Effector memory CD8-positive, alpha-beta T cell (primary cell): ENCODE measurements around the gene FGF7.
"Not testable (repeated sequence)": the region's sequence is repeated elsewhere in the genome, so short reads cannot be mapped to it uniquely, and the experiment has no call there.

ENCODE experiments used
- ATAC-seq: fragments of 150-1000 bp; cut with Tn5 transposase; replicated peaks from 2 replicates; pipeline ENCODE4 v1.10.0; 2021; ENCODE audit warnings: mild to moderate bottlenecking, moderate library complexity
- DNase-seq, 3 experiments: peaks; one replicate each; pipeline ENCODE4 v3.0.0; 2021
- H3K27ac Mint-ChIP-seq, 2 donors: one replicate each; pipeline ENCODE4 v1.8.0; 2022; ENCODE audit warnings: mild to moderate bottlenecking in 2 of 2, mixed read lengths in 2 of 2, moderate library complexity in 2 of 2
- H3K27me3 Mint-ChIP-seq, 2 donors: one replicate each; pipeline ENCODE4 v1.8.0; 2022; ENCODE audit warnings: mixed read lengths in 2 of 2
- H3K36me3 Mint-ChIP-seq: one replicate; pipeline ENCODE4 v1.8.0; 2022; ENCODE audit warnings: mild to moderate bottlenecking, moderate library complexity, mixed read lengths; ENCODE audit not compliant: insufficient read depth
- H3K4me1 Mint-ChIP-seq, 2 donors: one replicate each; pipeline ENCODE4 v1.8.0; 2022; ENCODE audit warnings: low read depth in 2 of 2, mixed read lengths in 2 of 2
- H3K4me3 Mint-ChIP-seq, 2 donors: one replicate each; pipeline ENCODE4 v1.8.0; 2022; ENCODE audit warnings: mild to moderate bottlenecking in 2 of 2, mixed read lengths in 2 of 2, moderate library complexity in 2 of 2
- H3K9me3 Mint-ChIP-seq, 2 donors: one replicate each; pipeline ENCODE4 v1.8.0; 2022; ENCODE audit warnings: mixed read lengths in 2 of 2
- total RNA-seq, 9 experiments: gene quantifications; one replicate each; lab custom pipeline; 2026; lab: John Stamatoyannopoulos, UW

Gene FGF7, protein sequence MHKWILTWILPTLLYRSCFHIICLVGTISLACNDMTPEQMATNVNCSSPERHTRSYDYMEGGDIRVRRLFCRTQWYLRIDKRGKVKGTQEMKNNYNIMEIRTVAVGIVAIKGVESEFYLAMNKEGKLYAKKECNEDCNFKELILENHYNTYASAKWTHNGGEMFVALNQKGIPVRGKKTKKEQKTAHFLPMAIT
- 0 to 0.19 (median 0) reads per million in 9 experiments for total RNA-seq

DNA sequence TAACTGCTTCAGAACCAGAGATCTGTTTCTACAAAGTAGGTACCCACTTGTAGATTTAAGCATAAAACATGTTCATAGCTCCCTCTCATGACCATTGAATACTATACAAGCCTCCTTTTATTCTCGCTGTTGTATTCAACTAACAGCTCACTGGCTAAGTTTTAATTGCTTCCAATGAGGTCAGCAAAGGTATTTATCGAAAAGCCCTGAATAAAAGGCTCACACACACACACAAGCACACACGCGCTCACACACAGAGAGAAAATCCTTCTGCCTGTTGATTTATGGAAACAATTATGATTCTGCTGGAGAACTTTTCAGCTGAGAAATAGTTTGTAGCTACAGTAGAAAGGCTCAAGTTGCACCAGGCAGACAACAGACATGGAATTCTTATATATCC, at the start of gene FGF7:
TSS of gene FGF7 (plus strand) at position 222 of the 400 bp plus-strand sequence. CDS start 1,056 bp downstream, outside the sequence.
- H3K9me3 Mint-ChIP-seq: no peaks in the 10 kb centered on the region
- H3K4me3 Mint-ChIP-seq: peak within 1 kb of the TSS in 1 of 2 donors; percentile 5
- peaks cover 4 to 5% of the 10 kb centered on the region in 2 donors for H3K4me1 Mint-ChIP-seq
- DNase-seq (no peak), ATAC-seq (no peak)
- peaks cover 5% of the 10 kb centered on the region for H3K36me3 Mint-ChIP-seq
- H3K27me3 Mint-ChIP-seq: peaks cover 0 to 9% of the 10 kb centered on the region in 2 donors
- H3K27ac Mint-ChIP-seq: peak within 1 kb of the TSS; percentile 24 to 64

DNA sequence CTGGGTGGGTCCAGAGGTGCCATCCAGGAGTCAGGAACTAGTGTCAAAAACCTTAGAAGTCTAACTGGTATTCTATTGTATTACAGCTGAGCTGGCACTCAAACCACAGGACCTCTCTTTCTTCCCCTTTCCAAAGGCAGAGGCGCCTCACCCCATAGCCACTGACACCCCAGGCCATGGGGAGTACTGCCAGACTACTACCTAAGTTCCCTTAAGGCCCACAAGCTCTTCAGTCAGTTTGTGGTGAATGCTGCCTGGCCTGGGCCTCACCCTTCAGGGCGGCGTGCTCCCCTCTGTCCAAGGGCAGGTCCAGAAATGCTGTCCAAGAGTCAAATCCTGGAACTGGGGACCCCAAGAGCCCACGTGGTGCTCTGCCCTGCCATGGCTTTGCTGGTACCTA, 43.0 kb upstream of the FGF7 start:
- H3K9me3 Mint-ChIP-seq: no peaks in the 10 kb centered on the region
- no peak overlapping the region for H3K27ac Mint-ChIP-seq
- ATAC-seq (no peak), DNase-seq (no peak)
- no peaks in the 10 kb centered on the region for H3K36me3 Mint-ChIP-seq
- H3K4me1 Mint-ChIP-seq: no peaks in the 10 kb centered on the region
- H3K27me3 Mint-ChIP-seq: peaks cover 0 to under 1% of the 10 kb centered on the region in 2 donors
- no peak overlapping the region for H3K4me3 Mint-ChIP-seq

- DNase-seq: no peak
- H3K4me1 Mint-ChIP-seq: no peaks in the 10 kb centered on the region
- no peaks in the 10 kb centered on the region for H3K36me3 Mint-ChIP-seq
- no peak overlapping the region for H3K27ac Mint-ChIP-seq
- no peak for ATAC-seq
- no peak overlapping the region for H3K4me3 Mint-ChIP-seq
- peaks cover 6 to 9% of the 10 kb centered on the region in 2 donors for H3K27me3 Mint-ChIP-seq
- H3K9me3 Mint-ChIP-seq: no peaks in the 10 kb centered on the region
Measured at GRCh38 chr15:49380912-49381311, 42.1 kb upstream of the FGF7 start.

- Mint-ChIP-seq H3K27ac (no peak overlapping the region), H3K4me3 (no peak overlapping the region), H3K36me3 (no peaks in the 10 kb centered on the region), H3K27me3 (peaks cover 6 to 24% of the 10 kb centered on the region in 2 donors), H3K4me1 (no peaks in the 10 kb centered on the region), H3K9me3 (no peaks in the 10 kb centered on the region)
- ATAC-seq (no peak), DNase-seq (no peak)
Measured at GRCh38 chr15:49382394-49382793, 40.6 kb upstream of the FGF7 start.

- ATAC-seq: no peak
- peaks cover 11 to 30% of the 10 kb centered on the region in 2 donors for H3K27me3 Mint-ChIP-seq
- DNase-seq: no peak
- H3K27ac Mint-ChIP-seq: no peak overlapping the region
- H3K4me3 Mint-ChIP-seq: no peak overlapping the region
- no peaks in the 10 kb centered on the region for H3K4me1 Mint-ChIP-seq
- no peaks in the 10 kb centered on the region for H3K36me3 Mint-ChIP-seq
- H3K9me3 Mint-ChIP-seq: no peaks in the 10 kb centered on the region
Measured at GRCh38 chr15:49383266-49383665, 39.8 kb upstream of the FGF7 start.

GRCh38 chr15:49387471-49387870, 35.6 kb upstream of the FGF7 start:
- DNase-seq: no peak
- H3K36me3 Mint-ChIP-seq: no peaks in the 10 kb centered on the region
- H3K9me3 Mint-ChIP-seq: no peaks in the 10 kb centered on the region
- no peak overlapping the region for H3K4me3 Mint-ChIP-seq
- no peak for ATAC-seq
- no peaks in the 10 kb centered on the region for H3K4me1 Mint-ChIP-seq
- H3K27ac Mint-ChIP-seq: no peak overlapping the region
- H3K27me3 Mint-ChIP-seq: peaks cover 21 to 32% of the 10 kb centered on the region in 2 donors

GRCh38 chr15:49402515-49403296, 20.3 kb upstream of the FGF7 start:
- not testable (repeated sequence) for H3K4me3 Mint-ChIP-seq, H3K36me3 Mint-ChIP-seq, ATAC-seq, H3K27ac Mint-ChIP-seq, H3K9me3 Mint-ChIP-seq, H3K4me1 Mint-ChIP-seq, DNase-seq
- H3K27me3 Mint-ChIP-seq: peaks cover 18 to 29% of the 10 kb centered on the region in 2 donors

DNA sequence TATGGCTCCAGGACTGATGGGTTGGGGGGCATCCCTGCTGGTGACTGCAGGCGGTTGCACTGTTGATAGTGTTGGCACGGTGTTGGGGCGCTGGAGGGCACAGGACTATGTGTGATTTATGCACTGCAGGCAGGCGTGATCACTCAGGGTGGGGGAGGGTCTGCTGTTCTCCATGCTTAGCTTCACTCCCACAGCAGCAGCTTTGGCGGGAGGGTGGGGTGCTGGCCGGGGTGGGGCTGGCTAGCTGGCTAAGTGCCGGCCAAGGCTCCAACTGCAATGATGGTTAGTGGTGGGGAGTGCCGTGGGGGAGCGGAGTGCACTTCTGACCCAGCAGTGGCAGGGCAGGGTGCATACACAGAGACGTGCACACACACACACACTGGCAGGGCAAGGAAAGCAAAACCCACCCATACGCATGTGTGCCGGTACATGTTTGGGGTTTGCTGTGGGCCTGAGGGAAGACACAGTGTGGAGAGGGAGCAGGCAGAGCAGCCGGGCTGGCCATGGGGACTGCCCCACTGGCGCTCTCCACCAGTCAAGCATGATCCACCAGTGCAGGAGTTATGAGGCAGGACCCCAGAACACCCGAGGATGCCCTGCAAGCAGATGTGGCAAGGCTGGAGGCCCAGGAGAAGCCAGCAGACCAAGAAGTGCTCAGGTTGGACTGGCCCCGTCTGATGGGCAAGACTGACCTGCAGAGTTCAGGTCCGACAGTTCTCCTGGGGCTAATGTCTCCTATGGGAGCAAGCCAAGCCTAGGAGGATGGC, 16.5 kb upstream of the FGF7 start:
- DNase-seq (no peak), ATAC-seq (no peak)
- H3K4me3 Mint-ChIP-seq: no peak overlapping the region

DNA sequence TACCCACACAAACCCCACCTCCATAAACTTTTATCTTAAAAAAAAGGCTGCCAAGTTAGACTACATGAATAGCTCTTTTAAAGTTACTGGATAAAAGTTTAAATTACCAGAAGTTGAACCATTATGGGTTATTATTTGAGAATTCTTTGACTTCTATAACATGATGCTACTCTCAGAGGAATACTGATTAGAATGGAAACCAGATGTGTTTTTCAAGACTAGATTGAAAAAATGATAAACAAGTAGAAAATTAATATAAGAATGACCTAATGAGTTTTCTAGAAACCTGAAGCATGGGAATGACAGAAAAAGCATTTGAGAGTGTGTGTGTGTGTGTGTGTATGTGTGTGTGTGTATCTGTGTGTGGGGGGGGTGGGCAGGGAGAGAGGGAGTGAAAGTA, 12.4 kb upstream of the FGF7 start:
- peaks cover 49 to 57% of the 10 kb centered on the region in 2 donors for H3K27me3 Mint-ChIP-seq
- H3K36me3 Mint-ChIP-seq: no peaks in the 10 kb centered on the region
- H3K4me1 Mint-ChIP-seq: no peaks in the 10 kb centered on the region
- no peak overlapping the region for H3K4me3 Mint-ChIP-seq
- H3K9me3 Mint-ChIP-seq: no peaks in the 10 kb centered on the region
- ATAC-seq: no peak
- no peak for DNase-seq
- H3K27ac Mint-ChIP-seq: no peak overlapping the region

More for the DNA sequence above, 16.5 kb upstream of the FGF7 start:
- peaks cover 0 to 2% of the 10 kb centered on the region in 2 donors for H3K9me3 Mint-ChIP-seq
- no peaks in the 10 kb centered on the region for H3K36me3 Mint-ChIP-seq
- peaks cover 43% of the 10 kb centered on the region in 2 donors for H3K27me3 Mint-ChIP-seq
- no peak overlapping the region for H3K27ac Mint-ChIP-seq
- H3K4me1 Mint-ChIP-seq: no peaks in the 10 kb centered on the region

DNA sequence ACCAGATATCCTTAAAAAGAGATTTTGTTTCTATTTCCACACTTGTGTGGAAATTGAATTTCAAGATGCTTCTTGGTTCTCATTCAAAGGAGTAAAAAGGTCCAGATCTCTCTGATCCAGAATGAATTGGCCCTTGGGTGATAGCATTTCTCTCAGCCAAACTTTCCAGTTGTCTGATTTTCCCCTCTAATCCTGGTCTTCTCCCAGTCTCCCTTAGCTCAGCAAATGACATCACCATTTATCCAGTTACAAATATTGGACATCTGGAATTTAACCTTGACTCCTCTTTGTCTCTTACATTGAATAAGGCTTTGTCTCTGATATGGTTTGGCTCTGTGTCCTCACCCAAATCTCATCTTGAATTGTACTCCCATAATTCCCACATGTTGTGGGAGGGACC, 10.2 kb upstream of the FGF7 start:
- H3K27me3 Mint-ChIP-seq: peaks cover 52 to 67% of the 10 kb centered on the region in 2 donors
- no peaks in the 10 kb centered on the region for H3K4me1 Mint-ChIP-seq
- H3K36me3 Mint-ChIP-seq: no peaks in the 10 kb centered on the region
- no peaks in the 10 kb centered on the region for H3K9me3 Mint-ChIP-seq
- DNase-seq (no peak), ATAC-seq (no peak)
- H3K27ac Mint-ChIP-seq: no peak overlapping the region
- H3K4me3 Mint-ChIP-seq: no peak overlapping the region

DNA sequence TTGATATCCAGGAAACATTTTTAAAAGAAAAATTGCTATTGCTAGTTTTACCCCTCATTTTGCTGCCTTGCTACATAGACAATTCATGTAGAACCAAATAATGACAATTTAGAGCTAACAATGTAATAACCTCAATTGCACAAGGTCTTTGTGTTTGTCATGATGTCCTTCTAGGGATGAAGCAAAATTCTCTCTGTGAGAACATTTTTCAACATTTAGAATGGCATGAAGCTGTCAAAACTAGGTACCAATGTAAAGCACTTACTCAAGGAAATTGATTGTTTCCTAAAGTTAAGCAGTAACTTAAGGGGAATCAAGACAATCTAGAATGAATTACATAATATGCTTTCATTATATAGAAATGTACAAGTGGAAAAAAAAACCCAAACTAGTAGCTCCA, 7.9 kb upstream of the FGF7 start:
- Mint-ChIP-seq H3K4me1 (no peaks in the 10 kb centered on the region), H3K36me3 (no peaks in the 10 kb centered on the region), H3K27me3 (peaks cover 49 to 62% of the 10 kb centered on the region in 2 donors), H3K27ac (no peak overlapping the region), H3K9me3 (no peaks in the 10 kb centered on the region), H3K4me3 (no peak overlapping the region)
- ATAC-seq: no peak
- no peak for DNase-seq

DNA sequence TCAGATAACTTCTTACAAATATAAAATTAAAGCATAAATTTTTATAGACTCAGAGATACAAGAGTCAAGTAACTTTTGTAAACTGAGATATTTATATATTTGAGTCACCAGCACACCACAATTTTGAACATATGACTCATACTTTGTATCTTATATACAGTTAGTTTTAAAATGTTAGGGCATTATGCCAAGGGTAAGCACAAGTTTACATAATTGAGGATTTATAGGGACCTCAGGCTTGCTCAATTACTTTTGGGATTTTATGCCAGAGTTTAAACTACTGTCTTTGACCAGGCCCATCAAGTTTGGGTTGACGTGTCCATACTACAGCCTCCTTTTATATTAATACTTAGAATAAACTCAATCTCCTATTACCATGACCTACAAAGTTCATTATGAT, 7.4 kb upstream of the FGF7 start:
- H3K27me3 Mint-ChIP-seq: peaks cover 44 to 57% of the 10 kb centered on the region in 2 donors
- ATAC-seq (no peak), DNase-seq (no peak)
- H3K27ac Mint-ChIP-seq: no peak overlapping the region
- no peaks in the 10 kb centered on the region for H3K36me3 Mint-ChIP-seq
- H3K4me1 Mint-ChIP-seq: no peaks in the 10 kb centered on the region
- H3K4me3 Mint-ChIP-seq: no peak overlapping the region
- no peaks in the 10 kb centered on the region for H3K9me3 Mint-ChIP-seq

- no peak for ATAC-seq
- Mint-ChIP-seq H3K27me3 (peaks cover 28 to 40% of the 10 kb centered on the region in 2 donors), H3K27ac (no peak overlapping the region), H3K4me1 (peaks cover 4 to 5% of the 10 kb centered on the region in 2 donors), H3K4me3 (no peak overlapping the region), H3K9me3 (no peaks in the 10 kb centered on the region), H3K36me3 (peaks cover 5% of the 10 kb centered on the region)
- no peak for DNase-seq
Measured at GRCh38 chr15:49418811-49419210, 4.2 kb upstream of the FGF7 start.
